ENCODE data around the gene KCNJ10.

Gene KCNJ10

DNA sequence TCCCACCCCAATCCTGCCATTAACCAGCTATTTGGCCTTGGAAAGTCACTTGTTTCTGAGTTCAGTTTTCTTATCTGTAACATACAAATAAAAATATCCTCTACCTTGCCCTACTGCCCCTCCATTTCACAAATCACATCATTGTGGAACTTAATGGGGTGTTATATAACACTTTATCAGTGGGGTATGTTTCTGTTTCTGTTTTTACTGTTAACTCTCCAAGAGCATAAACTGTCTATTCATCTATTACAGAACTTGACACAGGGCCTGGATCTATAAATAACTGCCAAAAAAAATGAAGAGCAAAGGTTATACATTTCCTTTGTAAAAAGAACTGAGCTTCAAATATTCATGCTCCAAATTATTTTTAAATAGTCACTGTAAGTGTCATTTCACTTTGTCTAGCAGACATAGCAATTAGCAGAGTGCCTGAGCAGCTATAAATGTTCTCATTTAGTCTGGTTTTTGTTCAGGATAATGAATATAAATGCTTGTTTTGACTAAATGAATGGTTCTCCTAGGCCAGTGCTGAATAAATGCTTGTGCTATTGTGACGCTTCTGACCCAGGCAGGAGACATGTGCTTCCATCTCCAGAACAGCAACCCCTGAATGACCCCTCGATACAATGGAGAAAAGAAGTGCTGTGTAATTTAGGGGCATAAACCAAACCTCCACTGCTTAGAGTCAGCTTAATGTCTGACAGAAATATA lies 45.6 kb downstream of the KCNJ10 start:
- TF ChIP-seq TOX (CRISPR knock-in tag; IDR thresholded peaks at IDR 0.05; ENCODE audit: borderline replicate concordance) (no peak), ESRRG (CRISPR knock-in tag; IDR thresholded peaks at IDR 0.05) (no peak), GLIS3 (CRISPR knock-in tag; IDR thresholded peaks at IDR 0.05) (no peak), ISL1 (CRISPR knock-in tag; IDR thresholded peaks at IDR 0.05) (no peak), BACH2 (CRISPR knock-in tag; IDR thresholded peaks at IDR 0.05; ENCODE audit: borderline replicate concordance) (no peak), ZC3H10 (CRISPR knock-in tag; IDR thresholded peaks at IDR 0.05) (no peak), ZNF565 (CRISPR knock-in tag; conservative IDR thresholded peaks at IDR 0.05; ENCODE audit: low read depth) (no peak), PATZ1 (CRISPR knock-in tag; IDR thresholded peaks at IDR 0.05; ENCODE audit: borderline replicate concordance) (no peak), TSHZ2 (CRISPR knock-in tag; IDR thresholded peaks at IDR 0.05) (no peak), ZNF8 (CRISPR knock-in tag; IDR thresholded peaks at IDR 0.05) (no peak), OSR1 (CRISPR knock-in tag; IDR thresholded peaks at IDR 0.05) (no peak), CSRNP3 (CRISPR knock-in tag; IDR thresholded peaks at IDR 0.05) (no peak), PPARA (CRISPR knock-in tag; IDR thresholded peaks at IDR 0.05; ENCODE audit: borderline replicate concordance) (no peak), RARB (CRISPR knock-in tag; IDR thresholded peaks at IDR 0.05) (no peak), ZFP30 (CRISPR knock-in tag; IDR thresholded peaks at IDR 0.05) (no peak)
- TF ChIP-seq, protein P1, sequence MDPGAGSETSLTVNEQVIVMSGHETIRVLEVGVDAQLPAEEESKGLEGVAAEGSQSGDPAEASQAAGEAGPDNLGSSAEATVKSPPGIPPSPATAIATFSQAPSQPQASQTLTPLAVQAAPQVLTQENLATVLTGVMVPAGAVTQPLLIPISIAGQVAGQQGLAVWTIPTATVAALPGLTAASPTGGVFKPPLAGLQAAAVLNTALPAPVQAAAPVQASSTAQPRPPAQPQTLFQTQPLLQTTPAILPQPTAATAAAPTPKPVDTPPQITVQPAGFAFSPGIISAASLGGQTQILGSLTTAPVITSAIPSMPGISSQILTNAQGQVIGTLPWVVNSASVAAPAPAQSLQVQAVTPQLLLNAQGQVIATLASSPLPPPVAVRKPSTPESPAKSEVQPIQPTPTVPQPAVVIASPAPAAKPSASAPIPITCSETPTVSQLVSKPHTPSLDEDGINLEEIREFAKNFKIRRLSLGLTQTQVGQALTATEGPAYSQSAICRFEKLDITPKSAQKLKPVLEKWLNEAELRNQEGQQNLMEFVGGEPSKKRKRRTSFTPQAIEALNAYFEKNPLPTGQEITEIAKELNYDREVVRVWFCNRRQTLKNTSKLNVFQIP (CRISPR knock-in tag; IDR thresholded peaks at IDR 0.05; ENCODE audit: borderline replicate concordance, low read depth): no peak
- ATAC-seq: no peak

DNA sequence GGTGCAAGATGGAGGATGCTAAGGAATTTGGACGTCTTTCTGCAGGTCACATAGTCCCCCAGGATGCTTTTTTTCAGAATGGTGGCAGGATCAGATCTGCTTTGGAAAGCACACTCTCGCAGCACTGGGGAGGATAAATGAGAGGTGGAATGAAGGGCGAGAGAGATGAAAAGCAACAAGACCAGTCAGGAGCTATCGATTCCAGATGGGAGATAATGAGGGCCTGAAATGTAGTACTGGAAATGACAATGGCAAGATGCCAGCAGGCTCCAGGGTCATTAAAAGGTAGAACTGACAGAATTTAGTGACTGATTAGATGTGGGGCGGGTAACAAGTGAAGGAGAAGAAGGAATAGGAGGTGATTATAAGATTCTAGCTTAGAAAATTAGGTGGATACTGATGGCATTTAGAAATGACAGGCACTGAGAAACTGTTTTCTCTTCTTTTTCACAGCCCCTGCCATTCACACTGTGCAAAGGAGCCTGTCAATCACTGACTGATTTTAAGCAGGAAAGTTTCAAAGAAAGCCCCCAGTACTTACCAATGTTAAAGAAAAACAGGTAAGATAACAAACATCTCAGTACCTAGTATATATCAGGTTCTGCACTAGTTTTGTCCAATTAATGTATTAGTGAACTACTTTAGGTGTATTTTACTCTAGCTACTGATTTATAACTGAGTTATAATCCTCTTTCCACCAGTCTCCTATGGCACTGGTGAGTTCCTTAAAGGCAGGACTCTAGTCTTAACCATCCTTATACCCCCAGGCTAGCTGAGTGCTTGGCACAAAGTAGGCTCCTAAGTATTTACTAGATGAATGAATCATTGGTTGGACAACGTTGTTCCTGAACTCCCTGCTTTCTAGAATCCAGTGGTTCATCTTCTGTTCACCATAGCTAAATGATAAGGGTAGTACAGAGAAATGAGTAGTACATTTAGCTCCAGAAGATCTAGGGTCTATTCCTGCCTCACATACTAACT lies 47.3 kb downstream of the KCNJ10 start:
- ATAC-seq: no peak
- TF ChIP-seq CREB5 (CRISPR knock-in tag; IDR thresholded peaks at IDR 0.05; ENCODE audit: low read depth) (no peak), PATZ1 (CRISPR knock-in tag; IDR thresholded peaks at IDR 0.05; ENCODE audit: borderline replicate concordance) (no peak)
